H1 (cell line): ENCODE measurements around the gene GRK3. TPM values are rescaled to one million over a fixed set of nuclear protein-coding genes. Genes with fewer than 3 reads are reported as not detected.

Experiments used
- CTCF ChIA-PET: fragments of 300-600 bp; sonication (Branson Sonifier 250); formaldehyde crosslinking; loops from one replicate; lab custom pipeline; 2021; ENCODE audit not compliant: partially characterized antibody; lab: Charles Lee
- POLR2A ChIA-PET: fragments of 300-600 bp; sonication (Branson Sonifier 250); formaldehyde crosslinking; loops from one replicate; lab custom pipeline; 2021; ENCODE audit warnings: inconsistent platforms; ENCODE audit not compliant: partially characterized antibody; lab: Charles Lee
- DNase-seq, 2 experiments: peaks; one replicate each; pipeline versions ENCODE4 v3.0.0 to v3.0.0-alpha.2; 2010 to 2022; ENCODE audit warnings: low spot score in 2 of 2, low read depth in 1 of 2, mixed read lengths in 1 of 2
- FAIRE-seq: peaks from 2 replicates; lab custom pipeline; 2011; peaks lifted over from hg19 to GRCh38; lab: Jason Lieb, UNC
- H2AFZ ChIP-seq: 2 replicates; pipeline ENCODE4 v1.8.1; 2012; ENCODE audit warnings: low read length, inconsistent platforms
- H2AK5ac ChIP-seq: 2 replicates; pipeline ENCODE4 v1.6.1; 2013; ENCODE audit warnings: low read depth, low read length
- H2BK120ac ChIP-seq: replicated peaks from 2 replicates; pipeline ENCODE3; 2013; ENCODE audit warnings: low read depth, low read length, inconsistent platforms
- H2BK12ac ChIP-seq: 2 replicates; pipeline ENCODE4 v1.6.1; 2013; ENCODE audit warnings: low read depth, low read length
- H2BK15ac ChIP-seq: 2 replicates; pipeline ENCODE4 v1.6.1; 2013; ENCODE audit warnings: low read length
- H2BK20ac ChIP-seq: 2 replicates; pipeline ENCODE4 v1.6.1; 2013; ENCODE audit warnings: low read length
- H2BK5ac ChIP-seq: 2 replicates; pipeline ENCODE4 v1.6.1; 2013; ENCODE audit warnings: low read depth, low read length
- H3K14ac ChIP-seq: 2 replicates; pipeline ENCODE4 v1.6.1; 2013; ENCODE audit warnings: inconsistent platforms; ENCODE audit not compliant: insufficient read length
- H3K18ac ChIP-seq: 2 replicates; pipeline ENCODE4 v1.6.1; 2013; ENCODE audit warnings: low read length; ENCODE audit errors: extremely low read depth
- H3K23ac ChIP-seq: 2 replicates; pipeline ENCODE4 v1.6.1; 2013; ENCODE audit warnings: inconsistent platforms; ENCODE audit not compliant: insufficient read length
- H3K23me2 ChIP-seq: 2 replicates; pipeline ENCODE4 v1.6.1; 2013; ENCODE audit warnings: low read depth, low read length
- H3K27ac ChIP-seq: 2 replicates; pipeline ENCODE4 v1.6.1; 2011; ENCODE audit warnings: low read depth, low read length, inconsistent platforms
- H3K27me3 ChIP-seq, 4 experiments: replicated peaks in 1 of 4; 1 replicate in 1 of 4; 2 replicates in 3 of 4; pipeline versions ENCODE4 v1.6.1 to v1.8.1; 2011 to 2013; ENCODE audit warnings: low read length in 3 of 4, mild to moderate bottlenecking in 3 of 4, inconsistent platforms in 2 of 4, mixed read lengths in 2 of 4, moderate library complexity in 1 of 4; ENCODE audit not compliant: control insufficient read depth in 3 of 4, insufficient read depth in 3 of 4; ENCODE audit errors: extremely low read depth in 1 of 4
- H3K36me3 ChIP-seq, 4 experiments: 2 replicates each; pipeline versions ENCODE4 v1.6.1 to v1.8.1; 2011 to 2013; ENCODE audit warnings: mild to moderate bottlenecking in 4 of 4, low read length in 3 of 4, moderate library complexity in 2 of 4, control low read depth in 1 of 4, inconsistent platforms in 1 of 4; ENCODE audit not compliant: insufficient read depth in 4 of 4, control insufficient read depth in 2 of 4
- H3K4ac ChIP-seq: replicated peaks from 2 replicates; pipeline ENCODE3; 2013; ENCODE audit warnings: low read length, low read depth, mixed read lengths, inconsistent platforms; ENCODE audit not compliant: insufficient read length
- H3K4me1 ChIP-seq, 4 experiments: replicated peaks in 1 of 4; 1 replicate in 1 of 4; 2 replicates in 3 of 4; pipeline versions ENCODE4 v1.6.1 to v1.8.1; 2011 to 2013; ENCODE audit warnings: low read length in 3 of 4, inconsistent platforms in 2 of 4, mixed read lengths in 1 of 4; ENCODE audit not compliant: insufficient read depth in 4 of 4, control insufficient read depth in 3 of 4
- H3K4me2 ChIP-seq, 2 experiments: 2 replicates each; pipeline versions ENCODE4 v1.6.1 to v1.8.1; 2011 to 2013; ENCODE audit warnings: low read depth in 2 of 2, low read length in 2 of 2, control low read depth in 1 of 2, inconsistent platforms in 1 of 2, mild to moderate bottlenecking in 1 of 2; ENCODE audit not compliant: insufficient read depth in 1 of 2
- H3K4me3 ChIP-seq, 4 experiments: fragments of 200-600, 300-600 bp in 1 of 4; sonication (generic), shearing (Covaris generic), sonication (Bioruptor Twin) in 1 of 4; 2 replicates each; pipeline versions ENCODE4 v1.5.1 to v1.8.1; 2011 to 2016; ENCODE audit warnings: low read length in 4 of 4, low read depth in 3 of 4, control low read depth in 2 of 4, inconsistent platforms in 2 of 4, mild to moderate bottlenecking in 2 of 4, mixed read lengths in 1 of 4, moderate library complexity in 1 of 4; ENCODE audit not compliant: insufficient read depth in 2 of 4; ENCODE audit errors: extremely low read depth in 1 of 4
- H3K56ac ChIP-seq: replicated peaks from 2 replicates; pipeline ENCODE3; 2013; ENCODE audit warnings: low read depth, mild to moderate bottlenecking, mixed read lengths, low read length, inconsistent platforms; ENCODE audit not compliant: insufficient read length
- H3K79me1 ChIP-seq: 2 replicates; pipeline ENCODE4 v1.6.1; 2013; ENCODE audit warnings: low read depth, low read length, control low read depth
- H3K79me2 ChIP-seq, 2 experiments: 2 replicates each; pipeline versions ENCODE4 v1.6.1 to v1.8.1; 2012 to 2013; ENCODE audit warnings: low read length in 2 of 2, mild to moderate bottlenecking in 2 of 2, inconsistent platforms in 1 of 2; ENCODE audit not compliant: insufficient read depth in 2 of 2, control insufficient read depth in 1 of 2
- H3K9ac ChIP-seq, 4 experiments: replicated peaks in 1 of 4; 1 replicate in 1 of 4; 2 replicates in 3 of 4; pipeline versions ENCODE4 v1.6.1 to v1.8.1; 2011 to 2013; ENCODE audit warnings: low read depth in 3 of 4, low read length in 3 of 4, control low read depth in 2 of 4, mild to moderate bottlenecking in 2 of 4, moderate library complexity in 2 of 4, inconsistent platforms in 1 of 4; ENCODE audit errors: extremely low read depth in 1 of 4
- H3K9me3 ChIP-seq, 2 experiments: 2 replicates each; pipeline versions ENCODE4 v1.6.1 to v1.8.1; 2012 to 2013; ENCODE audit warnings: mild to moderate bottlenecking in 2 of 2, moderate library complexity in 2 of 2, control low read depth in 1 of 2, inconsistent platforms in 1 of 2, low read depth in 1 of 2, low read length in 1 of 2, mixed read lengths in 1 of 2; ENCODE audit not compliant: insufficient read depth in 2 of 2
- H4K20me1 ChIP-seq, 2 experiments: replicated peaks in 1 of 2; 2 replicates each; pipeline versions ENCODE3 to v1.8.1; 2011 to 2013; ENCODE audit warnings: inconsistent platforms in 2 of 2, low read length in 2 of 2, mild to moderate bottlenecking in 1 of 2; ENCODE audit not compliant: insufficient read depth in 2 of 2, control insufficient read depth in 1 of 2
- H4K5ac ChIP-seq: 2 replicates; pipeline ENCODE4 v1.6.1; 2013; ENCODE audit warnings: low read length, low read depth, mixed read lengths, inconsistent platforms; ENCODE audit not compliant: insufficient read length
- H4K8ac ChIP-seq: 2 replicates; pipeline ENCODE4 v1.8.0; 2013; ENCODE audit warnings: mild to moderate bottlenecking, moderate library complexity, low read length, inconsistent platforms; ENCODE audit not compliant: insufficient read depth; ENCODE audit errors: extremely low read depth
- H4K91ac ChIP-seq: replicated peaks from 2 replicates; pipeline ENCODE3; 2013; ENCODE audit warnings: low read length, mixed read lengths, inconsistent platforms; ENCODE audit not compliant: insufficient read length
- ATF2 ChIP-seq: IDR thresholded peaks from 2 replicates; pipeline ENCODE4 v1.6.1; 2012; ENCODE audit warnings: low read length, inconsistent platforms
- CHD1 ChIP-seq: IDR thresholded peaks from 2 replicates; pipeline ENCODE4 v1.6.1; 2012; ENCODE audit warnings: low read depth, low read length, improper control_type of control experiment
- CTCF ChIP-seq, 3 experiments: IDR thresholded peaks; 1 replicate in 2 of 3; 2 replicates in 1 of 3; pipeline versions ENCODE4 v1.5.1 to v1.6.1; 2011; ENCODE audit warnings: low read length in 3 of 3, mild to moderate bottlenecking in 3 of 3, inconsistent platforms in 2 of 3, low read depth in 1 of 3, moderate library complexity in 1 of 3; ENCODE audit not compliant: insufficient read depth in 1 of 3; ENCODE audit errors: control extremely low read depth in 1 of 3
- FOSL1 ChIP-seq: IDR thresholded peaks from 2 replicates; pipeline ENCODE4 v1.6.1; 2011; ENCODE audit warnings: mild to moderate bottlenecking, low read depth, low read length, moderate library complexity; ENCODE audit not compliant: insufficient read depth
- KDM4A ChIP-seq: IDR thresholded peaks from one replicate; pipeline ENCODE4 v1.7.1; 2012; ENCODE audit warnings: low read depth, mild to moderate bottlenecking, moderate library complexity, low read length, inconsistent platforms; ENCODE audit not compliant: severe bottlenecking
- POU5F1 ChIP-seq: IDR thresholded peaks from 2 replicates; pipeline ENCODE4 v1.6.1; 2011; ENCODE audit warnings: low read depth, mild to moderate bottlenecking, low read length, moderate library complexity
- ZNF274 ChIP-seq: IDR thresholded peaks from 2 replicates; pipeline ENCODE4 v1.7.0; 2012; ENCODE audit warnings: low read length, borderline replicate concordance; ENCODE audit errors: extremely low read depth
- WGBS, 2 experiments: shearing (Covaris generic) in 1 of 2; methylation state at CpG; one replicate each; pipeline versions ENCODE4 v1.1.6 to v1.1.7; 2013 to 2015; ENCODE audit warnings: low lambda C conversion rate in 2 of 2, mixed read lengths in 2 of 2, inconsistent platforms in 1 of 2, low coverage in 1 of 2, missing lambda C conversion rate in 1 of 2; ENCODE audit not compliant: insufficient replicate concordance in 2 of 2, insufficient coverage in 1 of 2, insufficient read length in 1 of 2; ENCODE audit errors: extremely low coverage in 1 of 2, missing lambda C conversion rate in 1 of 2; 5-methylcytosine and 5-hydroxymethylcytosine counted together
- polyA plus RNA-seq, 7 experiments: library from polyadenylated mRNA; depleted of rRNA in 3 of 7; stranded (reverse) in 5 of 7; unstranded in 2 of 7; fragments of >200 nt in 5 of 7; fragments of 200-250 nt in 2 of 7; gene quantifications; 1 replicate in 5 of 7; 2 replicates in 1 of 7; 4 replicates in 1 of 7; pipeline versions ENCODE4 v1.2.1 to v1.2.3, GENCODE V29; 2011 to 2013; ENCODE audit warnings: missing spikeins in 2 of 7, mixed read lengths in 2 of 7
- total RNA-seq: library from RNA; stranded (reverse); fragmentation: NEBNext Ultra II Directional; extraction: Animal tissue kit (Norgen Biotek cat#: 25700); gene quantifications from 2 replicates; pipeline ENCODE4 v1.2.1, GENCODE V29; 2021

GRK3 gene
- total and polyA plus RNA-seq, 2 of the 8 experiments (the other 6 are each of a cell fraction or from before 2014, with no cell fraction given): 7.5 to 35.3 TPM

GRCh38 chr22:25670070-25670461, 105.6 kb downstream of the GRK3 start:
- 91% methylated on average over 6 of the region's 6 CpGs; no CpG with 5 or more reads in 1 of the 2 experiments for WGBS, 2 experiments
- Histone ChIP-seq H3K9me3 (no peaks in the 10 kb centered on the region), H3K4me1 (peaks cover 0 to 1% (median 0%) of the 10 kb centered on the region in 4 experiments; a peak in 1 of 7 replicates), H2AK5ac (no peak overlapping the region), H3K14ac (no peak overlapping the region), H3K79me1 (no peaks in the 10 kb centered on the region), H3K9ac (no peak overlapping the region), H2BK20ac (no peak overlapping the region), H2BK12ac (no peak overlapping the region), H2BK120ac (no peak overlapping the region), H3K27ac (no peak overlapping the region), H3K4me3 (no peak overlapping the region), H3K56ac (no peak overlapping the region), H4K20me1 (peaks cover 0 to 5% of the 10 kb centered on the region in 2 experiments), H3K79me2 (no peaks in the 10 kb centered on the region), H3K4me2 (no peak overlapping the region), H3K23ac (no peak overlapping the region), H3K27me3 (no peaks in the 10 kb centered on the region), H3K4ac (no peak overlapping the region), H2BK15ac (no peak overlapping the region), H4K91ac (no peak overlapping the region), H3K18ac (no peak overlapping the region), H2BK5ac (no peak overlapping the region), H2AFZ (no peak overlapping the region), H3K23me2 (no peaks in the 10 kb centered on the region), H3K36me3 (peaks cover 0 to 2% (median 0%) of the 10 kb centered on the region in 4 experiments; a peak in 2 of 8 replicates), H4K8ac (no peak overlapping the region), H4K5ac (no peak overlapping the region)
- POLR2A ChIA-PET: no interaction called here
- FAIRE-seq (no peak), DNase-seq (no peak)
- TF ChIP-seq CHD1: no peak
- no peak for TF ChIP-seq KDM4A
- TF ChIP-seq ZNF274: no peak
- TF ChIP-seq POU5F1: no peak
- TF ChIP-seq ATF2: no peak
- TF ChIP-seq CTCF (IDR thresholded peaks at IDR 0.05; ENCODE audit: control extremely low read depth in 1 of 3, insufficient read depth in 1 of 3, low read depth in 1 of 3, low read length in 3 of 3): no peak
- TF ChIP-seq FOSL1: no peak
- CTCF ChIA-PET: interaction anchor here (0.6 to 1.1 kb wide), 2 partner anchors 18 to 65 kb away, joined by 3 read pairs; no protein-coding TSS in a partner anchor
